Smooth muscle cell (in vitro differentiated cells): ENCODE data around the gene CAPN12. TPM values are rescaled to one million over a fixed set of nuclear protein-coding genes. Genes with fewer than 3 reads are reported as not detected.

Experiments used
- DNase-seq: peaks from one replicate; lab custom pipeline; 2025; ENCODE audit not compliant: unreplicated experiment; lab: John Stamatoyannopoulos, UW
- H2AFZ ChIP-seq: fragments of 200-600 bp; sonication (generic); 2 replicates; pipeline ENCODE4 v1.6.0; 2016; ENCODE audit warnings: antibody characterized with exemption, low read depth, mild to moderate bottlenecking
- H3F3A ChIP-seq: fragments of 200-600 bp; sonication (generic); 2 replicates; pipeline ENCODE4 v1.6.0; 2017; ENCODE audit warnings: antibody characterized with exemption, low read depth
- H3K27ac ChIP-seq: fragments of 200-600 bp; sonication (generic); 2 replicates; pipeline ENCODE4 v1.5.1; 2016; ENCODE audit warnings: low read depth, mild to moderate bottlenecking
- H3K27me3 ChIP-seq: fragments of 200-600 bp; sonication (generic); 2 replicates; pipeline ENCODE4 v1.6.1; 2016; ENCODE audit warnings: low read depth, mild to moderate bottlenecking
- H3K36me3 ChIP-seq: fragments of 200-600 bp; sonication (generic); 2 replicates; pipeline ENCODE4 v1.5.1; 2016; ENCODE audit warnings: low read depth
- H3K4me1 ChIP-seq: fragments of 200-600 bp; sonication (generic); 2 replicates; pipeline ENCODE4 v1.5.1; 2016; ENCODE audit warnings: low read depth
- H3K4me2 ChIP-seq: fragments of 200-600 bp; sonication (generic); 2 replicates; pipeline ENCODE4 v1.6.0; 2016; ENCODE audit warnings: mild to moderate bottlenecking
- H3K4me3 ChIP-seq: fragments of 200-600 bp; sonication (generic); 2 replicates; pipeline ENCODE4 v1.5.1; 2016; ENCODE audit warnings: mild to moderate bottlenecking
- H3K79me2 ChIP-seq: fragments of 200-600 bp; sonication (generic); 2 replicates; pipeline ENCODE4 v1.6.0; 2016; ENCODE audit warnings: low read depth, mild to moderate bottlenecking
- H3K9ac ChIP-seq: fragments of 200-600 bp; sonication (generic); 2 replicates; pipeline ENCODE4 v1.6.0; 2016; ENCODE audit warnings: low read depth
- H3K9me3 ChIP-seq: fragments of 200-600 bp; sonication (generic); replicated peaks from 2 replicates; pipeline ENCODE4 v1.5.1; 2016; ENCODE audit warnings: low read depth
- H4K20me1 ChIP-seq: fragments of 200-600 bp; sonication (generic); 2 replicates; pipeline ENCODE4 v1.6.0; 2016; ENCODE audit warnings: low read depth
- WGBS: methylation state at CpG from one replicate; pipeline ENCODE4 v1.1.7; 2016; ENCODE audit warnings: low lambda C conversion rate; 5-methylcytosine and 5-hydroxymethylcytosine counted together
- polyA plus RNA-seq: library from polyadenylated mRNA; unstranded; fragments of >200 nt; fragmentation: Nextera tagmentation; extraction: Ambion mirVana; gene quantifications from 2 replicates; pipeline ENCODE4 v1.2.1, GENCODE V29; 2016
- total RNA-seq: library from RNA; depleted of rRNA; stranded (reverse); fragments of >200 nt; gene quantifications from 2 replicates; pipeline ENCODE4 v1.2.3, GENCODE V29; 2014
- TF ChIP-seq, protein P1 (sequence below): fragments of 200-600 bp; sonication (generic); IDR thresholded peaks from 2 replicates; pipeline ENCODE4 v1.5.1; 2017; ENCODE audit warnings: borderline replicate concordance, mild to moderate bottlenecking, antibody characterized with exemption; ENCODE audit not compliant: insufficient read depth, poor library complexity, severe bottlenecking

Gene CAPN12
- total and polyA plus RNA-seq, 2 experiments from 2014 or later = 1.4 to 5.5 TPM

DNA sequence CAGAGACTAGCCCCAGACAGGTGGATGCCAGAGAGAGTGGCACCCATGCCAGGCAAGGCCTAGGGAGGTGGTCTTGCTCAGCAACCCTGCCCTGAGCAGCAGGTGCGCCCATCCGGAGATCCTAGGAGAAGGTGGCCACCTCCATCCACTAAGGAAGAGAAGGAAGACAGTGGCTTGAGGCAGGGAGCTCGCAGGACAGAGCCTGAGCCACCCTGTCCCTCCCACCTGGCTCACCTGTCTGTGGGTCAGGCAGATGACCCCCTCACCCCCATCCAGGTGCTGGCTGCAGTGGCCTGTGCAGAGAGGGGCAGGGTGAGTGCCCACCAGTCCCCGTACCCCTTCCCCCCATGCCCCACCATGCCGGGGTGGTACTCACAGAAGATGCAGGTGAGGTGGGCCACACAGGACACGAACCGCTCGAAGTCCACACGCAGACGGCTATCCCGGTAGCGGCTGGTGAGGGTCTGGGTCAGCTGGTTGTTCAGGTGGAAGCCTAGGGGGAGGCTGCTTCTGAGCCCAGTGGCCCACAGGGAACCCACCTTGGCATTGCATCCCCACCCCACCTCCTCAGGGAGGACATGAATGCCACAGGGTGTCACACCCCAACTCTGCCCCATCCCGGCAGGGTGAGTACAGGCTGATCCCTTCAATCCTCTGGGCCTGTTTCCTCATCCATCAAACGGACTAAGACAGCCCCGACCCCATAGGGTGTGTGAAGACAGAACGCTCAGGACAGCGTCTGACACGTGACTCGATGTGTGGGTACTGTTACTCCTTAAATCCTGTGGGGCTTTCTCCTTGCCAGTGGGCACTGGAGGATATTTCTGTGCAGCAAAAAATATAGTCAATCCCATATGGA, 13.3 kb downstream of the CAPN12 start:
- TF ChIP-seq, protein P1, sequence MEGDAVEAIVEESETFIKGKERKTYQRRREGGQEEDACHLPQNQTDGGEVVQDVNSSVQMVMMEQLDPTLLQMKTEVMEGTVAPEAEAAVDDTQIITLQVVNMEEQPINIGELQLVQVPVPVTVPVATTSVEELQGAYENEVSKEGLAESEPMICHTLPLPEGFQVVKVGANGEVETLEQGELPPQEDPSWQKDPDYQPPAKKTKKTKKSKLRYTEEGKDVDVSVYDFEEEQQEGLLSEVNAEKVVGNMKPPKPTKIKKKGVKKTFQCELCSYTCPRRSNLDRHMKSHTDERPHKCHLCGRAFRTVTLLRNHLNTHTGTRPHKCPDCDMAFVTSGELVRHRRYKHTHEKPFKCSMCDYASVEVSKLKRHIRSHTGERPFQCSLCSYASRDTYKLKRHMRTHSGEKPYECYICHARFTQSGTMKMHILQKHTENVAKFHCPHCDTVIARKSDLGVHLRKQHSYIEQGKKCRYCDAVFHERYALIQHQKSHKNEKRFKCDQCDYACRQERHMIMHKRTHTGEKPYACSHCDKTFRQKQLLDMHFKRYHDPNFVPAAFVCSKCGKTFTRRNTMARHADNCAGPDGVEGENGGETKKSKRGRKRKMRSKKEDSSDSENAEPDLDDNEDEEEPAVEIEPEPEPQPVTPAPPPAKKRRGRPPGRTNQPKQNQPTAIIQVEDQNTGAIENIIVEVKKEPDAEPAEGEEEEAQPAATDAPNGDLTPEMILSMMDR = no peak
- peaks cover 38% of the 10 kb centered on the region for H3F3A ChIP-seq
- WGBS = 94% methylated on average over 19 of the region's 19 CpGs
- no peaks in the 10 kb centered on the region for H3K36me3 ChIP-seq
- no peak overlapping the region for H2AFZ ChIP-seq
- no peaks in the 10 kb centered on the region for H3K4me1 ChIP-seq
- H3K79me2 ChIP-seq = no peaks in the 10 kb centered on the region
- no peaks in the 10 kb centered on the region for H3K27me3 ChIP-seq
- no peak overlapping the region for H3K9ac ChIP-seq
- H4K20me1 ChIP-seq = peaks cover 15% of the 10 kb centered on the region
- H3K4me2 ChIP-seq = no peak overlapping the region
- H3K27ac ChIP-seq = peak overlapping the region; percentile 3
- H3K9me3 ChIP-seq = no peaks in the 10 kb centered on the region
- no peak for DNase-seq
- H3K4me3 ChIP-seq = no peak overlapping the region

DNA sequence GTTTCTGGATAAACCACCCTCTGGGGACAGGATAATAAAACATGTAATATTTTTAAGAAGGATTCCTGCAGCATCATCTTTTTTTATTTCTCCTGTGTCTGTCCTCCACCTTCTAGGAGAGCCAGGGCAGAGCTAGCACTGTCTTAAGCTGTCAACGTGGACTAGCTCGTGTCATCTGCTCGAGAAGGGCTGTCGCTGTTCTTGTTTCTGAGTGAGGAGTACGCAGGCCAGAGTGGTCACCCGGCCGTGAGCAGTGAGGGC, 13.9 kb downstream of the CAPN12 start:
- no peak for DNase-seq
- H3K4me2 ChIP-seq = no peak overlapping the region
- H3K36me3 ChIP-seq = no peaks in the 10 kb centered on the region
- TF ChIP-seq, protein P1 = no peak
- no peaks in the 10 kb centered on the region for H3K9me3 ChIP-seq
- 96% methylated on average over 7 of the region's 7 CpGs for WGBS
- no peak overlapping the region for H2AFZ ChIP-seq
- no peaks in the 10 kb centered on the region for H3K27me3 ChIP-seq
- H3K79me2 ChIP-seq = no peaks in the 10 kb centered on the region
- peak overlapping the region; percentile 3 for H3K27ac ChIP-seq
- H3K4me3 ChIP-seq = no peak overlapping the region
- H3K4me1 ChIP-seq = no peaks in the 10 kb centered on the region
- peaks cover 38% of the 10 kb centered on the region for H3F3A ChIP-seq
- H4K20me1 ChIP-seq = peaks cover 15% of the 10 kb centered on the region
- H3K9ac ChIP-seq = no peak overlapping the region

DNA sequence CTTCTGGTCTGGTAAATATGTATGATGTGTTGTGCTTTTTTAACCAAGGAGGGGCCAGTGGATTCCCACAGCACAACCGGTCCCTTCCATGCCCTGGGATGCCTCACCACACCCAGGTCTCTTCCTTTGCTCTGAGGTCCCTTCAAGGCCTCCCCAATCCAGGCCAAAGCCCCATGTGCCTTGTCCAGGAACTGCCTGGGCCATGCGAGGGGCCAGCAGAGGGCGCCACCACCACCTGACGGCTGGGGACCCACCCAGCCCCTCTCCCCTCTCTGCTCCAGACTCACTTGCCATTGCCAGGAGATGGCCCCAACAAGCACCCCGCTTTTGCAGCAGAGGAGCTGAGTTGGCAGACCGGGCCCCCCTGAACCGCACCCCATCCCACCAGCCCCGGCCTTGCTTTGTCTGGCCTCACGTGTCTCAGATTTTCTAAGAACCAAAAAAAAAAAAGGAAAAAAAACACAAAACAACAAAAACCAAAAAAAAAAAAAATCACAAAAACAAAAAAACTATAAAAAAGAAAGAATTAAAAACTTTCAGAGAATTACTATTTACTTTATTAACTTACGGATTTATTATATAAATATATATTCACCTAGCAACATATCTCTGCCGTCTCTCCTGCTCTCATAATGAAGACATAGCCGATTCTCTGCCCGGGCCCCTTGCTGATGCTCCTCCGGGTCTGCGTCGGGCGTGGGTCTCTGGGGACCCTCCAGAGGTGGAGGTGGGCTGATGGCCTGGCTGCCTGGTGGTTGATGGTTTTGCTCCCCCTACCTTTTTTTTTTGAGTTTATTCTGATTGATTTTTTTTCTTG, 14.4 kb downstream of the CAPN12 start:
- TF ChIP-seq, protein P1 = peak; percentile 86
- Histone ChIP-seq H4K20me1 (peaks cover 15% of the 10 kb centered on the region), H3K4me3 (no peak overlapping the region), H3K9ac (no peak overlapping the region), H3K27me3 (no peaks in the 10 kb centered on the region), H3K4me2 (no peak overlapping the region), H2AFZ (no peak overlapping the region), H3K27ac (peak overlapping the region; percentile 3), H3K9me3 (no peaks in the 10 kb centered on the region), H3F3A (peaks cover 33% of the 10 kb centered on the region), H3K4me1 (no peaks in the 10 kb centered on the region), H3K79me2 (no peaks in the 10 kb centered on the region), H3K36me3 (no peaks in the 10 kb centered on the region)
- DNase-seq = peak; percentile 23
- 82% methylated on average over 12 of the region's 17 CpGs for WGBS
